Adrenal gland (tissue), 5 donors: ENCODE data around the gene CKS1B.

Experiments used
- POLR2A ChIP-seq, 2 donors: fragments of 450-650 bp; IDR thresholded peaks; one replicate each; pipeline ENCODE4 v1.6.1; 2017; ENCODE audit warnings: antibody characterized with exemption in 2 of 2, mild to moderate bottlenecking in 2 of 2, moderate library complexity in 1 of 2
- TF ChIP-seq, protein P1 (sequence below), 6 experiments: fragments of 450-650 bp in 4 of 6; fragments of 200-600 bp in 2 of 6; sonication (generic) in 1 of 6; IDR thresholded peaks; 1 replicate in 5 of 6; 2 replicates in 1 of 6; pipeline versions ENCODE4 v1.5.1 to v1.8.0; 2016 to 2021; ENCODE audit warnings: antibody characterized with exemption in 6 of 6, mild to moderate bottlenecking in 2 of 6, moderate library complexity in 1 of 6
- donor health status: DM: no; HTN: no; CAD: no.

GRCh38 chr1:154962795-154963330 lies 11.6 kb upstream of the CKS1B start:
- TF ChIP-seq, protein P1, sequence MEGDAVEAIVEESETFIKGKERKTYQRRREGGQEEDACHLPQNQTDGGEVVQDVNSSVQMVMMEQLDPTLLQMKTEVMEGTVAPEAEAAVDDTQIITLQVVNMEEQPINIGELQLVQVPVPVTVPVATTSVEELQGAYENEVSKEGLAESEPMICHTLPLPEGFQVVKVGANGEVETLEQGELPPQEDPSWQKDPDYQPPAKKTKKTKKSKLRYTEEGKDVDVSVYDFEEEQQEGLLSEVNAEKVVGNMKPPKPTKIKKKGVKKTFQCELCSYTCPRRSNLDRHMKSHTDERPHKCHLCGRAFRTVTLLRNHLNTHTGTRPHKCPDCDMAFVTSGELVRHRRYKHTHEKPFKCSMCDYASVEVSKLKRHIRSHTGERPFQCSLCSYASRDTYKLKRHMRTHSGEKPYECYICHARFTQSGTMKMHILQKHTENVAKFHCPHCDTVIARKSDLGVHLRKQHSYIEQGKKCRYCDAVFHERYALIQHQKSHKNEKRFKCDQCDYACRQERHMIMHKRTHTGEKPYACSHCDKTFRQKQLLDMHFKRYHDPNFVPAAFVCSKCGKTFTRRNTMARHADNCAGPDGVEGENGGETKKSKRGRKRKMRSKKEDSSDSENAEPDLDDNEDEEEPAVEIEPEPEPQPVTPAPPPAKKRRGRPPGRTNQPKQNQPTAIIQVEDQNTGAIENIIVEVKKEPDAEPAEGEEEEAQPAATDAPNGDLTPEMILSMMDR (IDR thresholded peaks at IDR 0.05) = no peak
- TF ChIP-seq POLR2A (IDR thresholded peaks at IDR 0.05) = no peak
